Upper lobe of left lung (tissue), 4 donors: ENCODE data around the gene LYRM2.

Source experiments
- POLR2AphosphoS5 ChIP-seq, 2 donors: sonication (generic); formaldehyde crosslinking; IDR thresholded peaks; one replicate each; pipeline ENCODE4 v1.5.1; 2017; ENCODE audit warnings: antibody characterized with exemption in 2 of 2
- TF ChIP-seq, protein P1 (sequence below), 6 experiments: fragments of 450-650 bp in 4 of 6; fragments of 200-600 bp in 2 of 6; sonication (generic) in 2 of 6; IDR thresholded peaks; one replicate each; pipeline ENCODE4 v1.5.1; 2016 to 2019; ENCODE audit warnings: antibody characterized with exemption in 6 of 6

DNA sequence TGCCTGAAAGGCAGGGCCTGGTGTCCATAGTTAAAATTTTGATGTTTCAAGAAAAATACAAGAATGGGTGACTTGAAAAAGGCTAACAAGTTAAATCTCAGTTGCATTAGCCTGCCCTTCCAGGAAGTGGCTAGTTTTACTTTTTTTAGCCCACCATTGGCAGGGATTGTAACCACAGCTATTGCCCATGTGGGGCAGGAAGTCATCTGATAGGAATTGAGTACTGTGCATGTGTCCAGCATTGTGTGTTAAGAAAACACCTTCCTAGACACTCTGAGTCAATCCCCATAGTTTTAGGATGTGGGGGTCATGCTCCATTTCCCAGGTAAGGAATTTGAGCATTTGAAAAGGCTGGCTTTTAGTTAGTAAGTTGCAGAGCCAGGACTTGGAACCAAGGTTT, 26.9 kb downstream of the LYRM2 start:
- TF ChIP-seq, protein P1, sequence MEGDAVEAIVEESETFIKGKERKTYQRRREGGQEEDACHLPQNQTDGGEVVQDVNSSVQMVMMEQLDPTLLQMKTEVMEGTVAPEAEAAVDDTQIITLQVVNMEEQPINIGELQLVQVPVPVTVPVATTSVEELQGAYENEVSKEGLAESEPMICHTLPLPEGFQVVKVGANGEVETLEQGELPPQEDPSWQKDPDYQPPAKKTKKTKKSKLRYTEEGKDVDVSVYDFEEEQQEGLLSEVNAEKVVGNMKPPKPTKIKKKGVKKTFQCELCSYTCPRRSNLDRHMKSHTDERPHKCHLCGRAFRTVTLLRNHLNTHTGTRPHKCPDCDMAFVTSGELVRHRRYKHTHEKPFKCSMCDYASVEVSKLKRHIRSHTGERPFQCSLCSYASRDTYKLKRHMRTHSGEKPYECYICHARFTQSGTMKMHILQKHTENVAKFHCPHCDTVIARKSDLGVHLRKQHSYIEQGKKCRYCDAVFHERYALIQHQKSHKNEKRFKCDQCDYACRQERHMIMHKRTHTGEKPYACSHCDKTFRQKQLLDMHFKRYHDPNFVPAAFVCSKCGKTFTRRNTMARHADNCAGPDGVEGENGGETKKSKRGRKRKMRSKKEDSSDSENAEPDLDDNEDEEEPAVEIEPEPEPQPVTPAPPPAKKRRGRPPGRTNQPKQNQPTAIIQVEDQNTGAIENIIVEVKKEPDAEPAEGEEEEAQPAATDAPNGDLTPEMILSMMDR (IDR thresholded peaks at IDR 0.05) = no peak
- no peak for TF ChIP-seq POLR2AphosphoS5 (IDR thresholded peaks at IDR 0.05)
